ENCODE measurements around the gene RCAN2.

The RCAN2 gene

DNA sequence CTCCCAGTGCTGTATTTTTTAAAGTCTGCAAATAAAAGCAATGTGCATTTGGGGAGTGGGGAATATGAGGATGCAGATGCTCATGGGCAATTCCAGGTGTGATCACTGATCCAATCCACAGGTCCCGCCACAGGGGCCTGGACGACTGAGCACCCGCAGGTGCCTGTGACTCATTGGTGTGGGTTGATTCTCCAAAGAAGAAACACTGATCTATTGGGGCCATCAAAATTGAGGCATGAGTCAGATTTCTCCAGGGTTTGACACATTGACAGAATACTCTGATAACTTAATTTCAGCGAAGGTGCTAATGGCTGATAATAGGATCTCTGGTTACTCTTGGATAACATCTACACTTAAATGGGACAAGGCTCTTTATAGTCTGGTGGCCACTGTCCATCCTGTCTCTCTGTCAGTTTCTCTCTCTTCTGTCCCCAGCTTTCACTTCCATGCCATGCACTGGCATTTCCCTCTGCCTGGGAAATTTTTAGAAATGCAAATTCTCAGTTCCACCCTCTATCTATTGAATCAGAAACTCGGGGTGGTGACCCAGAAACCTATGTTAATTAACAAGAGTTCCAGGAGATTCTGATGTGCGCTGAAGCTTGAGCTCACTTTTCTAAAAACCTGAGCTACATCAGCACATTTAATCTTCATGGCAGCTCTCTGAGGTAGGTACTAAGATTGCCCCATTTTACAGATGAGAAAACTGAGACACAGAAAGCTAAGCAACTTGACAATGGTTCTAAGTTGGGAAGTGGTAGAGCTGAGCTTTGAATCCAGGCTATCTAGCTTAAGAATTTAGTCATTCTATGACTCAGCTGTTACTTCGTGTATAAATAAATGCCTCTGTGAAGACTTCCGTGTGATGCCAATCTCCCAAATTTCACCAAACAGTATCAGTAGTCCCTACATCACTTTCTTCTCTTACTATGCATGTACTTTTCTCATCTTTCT is 10.2 kb upstream of the RCAN2 start:
- no peaks in the 10 kb centered on the region for H3K36me3 ChIP-seq (ENCODE audit: low read depth)
- ATAC-seq (ENCODE audit: low read depth): 0 out of 3 replicates have a peak, but pooled peaks have one; percentile 35
- H3K9me3 ChIP-seq (ENCODE audit: severe bottlenecking): no peaks in the 10 kb centered on the region

DNA sequence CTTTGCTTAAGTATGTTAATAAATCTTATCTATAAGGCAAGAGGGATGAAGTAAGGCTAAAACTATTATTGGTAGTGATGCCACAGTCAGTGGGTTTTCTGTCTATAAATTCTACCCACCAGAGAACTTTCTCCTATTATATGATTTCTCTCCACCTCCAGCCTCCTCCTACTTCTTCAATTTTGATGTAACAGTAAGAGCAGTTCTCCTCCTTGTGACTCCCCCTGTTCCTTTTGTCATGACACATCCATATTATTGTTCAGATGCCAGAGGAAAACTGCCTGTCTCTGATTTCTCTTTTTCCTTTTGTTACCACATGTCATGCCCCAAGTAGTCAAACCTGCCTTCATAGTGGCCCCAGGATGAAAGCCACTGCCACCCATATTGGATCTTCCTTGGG is 9.1 kb upstream of the RCAN2 start:
- peaks cover 12% of the 10 kb centered on the region for H3K27me3 ChIP-seq (ENCODE audit: insufficient read depth, poor library complexity, severe bottlenecking)
- no peaks in the 10 kb centered on the region for H3K4me1 ChIP-seq (ENCODE audit: insufficient read depth, poor library complexity, severe bottlenecking)
- ATAC-seq (ENCODE audit: low read depth) (no peak), DNase-seq (ENCODE audit: low spot score) (no peak)
- no peaks in the 10 kb centered on the region for H3K36me3 ChIP-seq (ENCODE audit: low read depth)
- H3K27ac ChIP-seq (ENCODE audit: poor library complexity, severe bottlenecking): no peak overlapping the region
- TF ChIP-seq, protein P1, sequence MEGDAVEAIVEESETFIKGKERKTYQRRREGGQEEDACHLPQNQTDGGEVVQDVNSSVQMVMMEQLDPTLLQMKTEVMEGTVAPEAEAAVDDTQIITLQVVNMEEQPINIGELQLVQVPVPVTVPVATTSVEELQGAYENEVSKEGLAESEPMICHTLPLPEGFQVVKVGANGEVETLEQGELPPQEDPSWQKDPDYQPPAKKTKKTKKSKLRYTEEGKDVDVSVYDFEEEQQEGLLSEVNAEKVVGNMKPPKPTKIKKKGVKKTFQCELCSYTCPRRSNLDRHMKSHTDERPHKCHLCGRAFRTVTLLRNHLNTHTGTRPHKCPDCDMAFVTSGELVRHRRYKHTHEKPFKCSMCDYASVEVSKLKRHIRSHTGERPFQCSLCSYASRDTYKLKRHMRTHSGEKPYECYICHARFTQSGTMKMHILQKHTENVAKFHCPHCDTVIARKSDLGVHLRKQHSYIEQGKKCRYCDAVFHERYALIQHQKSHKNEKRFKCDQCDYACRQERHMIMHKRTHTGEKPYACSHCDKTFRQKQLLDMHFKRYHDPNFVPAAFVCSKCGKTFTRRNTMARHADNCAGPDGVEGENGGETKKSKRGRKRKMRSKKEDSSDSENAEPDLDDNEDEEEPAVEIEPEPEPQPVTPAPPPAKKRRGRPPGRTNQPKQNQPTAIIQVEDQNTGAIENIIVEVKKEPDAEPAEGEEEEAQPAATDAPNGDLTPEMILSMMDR (IDR thresholded peaks at IDR 0.05; ENCODE audit: poor library complexity, severe bottlenecking): no peak
- no peak overlapping the region for H3K4me3 ChIP-seq (ENCODE audit: severe bottlenecking)
- no peaks in the 10 kb centered on the region for H3K9me3 ChIP-seq (ENCODE audit: severe bottlenecking)

More for the DNA sequence above, 10.2 kb upstream of the RCAN2 start:
- Histone ChIP-seq H3K27ac (ENCODE audit: poor library complexity, severe bottlenecking) (no peak overlapping the region), H3K27me3 (ENCODE audit: insufficient read depth, poor library complexity, severe bottlenecking) (peaks cover 12% of the 10 kb centered on the region), H3K4me1 (ENCODE audit: insufficient read depth, poor library complexity, severe bottlenecking) (no peaks in the 10 kb centered on the region), H3K4me3 (ENCODE audit: severe bottlenecking) (no peak overlapping the region)
- no peak for DNase-seq (ENCODE audit: low spot score)
- TF ChIP-seq, protein P1 (IDR thresholded peaks at IDR 0.05; ENCODE audit: poor library complexity, severe bottlenecking): no peak

GRCh38 chr6:46491628-46492547 is 639 bp upstream of the RCAN2 start:
- H3K4me3 ChIP-seq (ENCODE audit: severe bottlenecking): peak overlapping the region; percentile 38
- ATAC-seq (ENCODE audit: low read depth) (peak; percentile 51), DNase-seq (ENCODE audit: low spot score) (no peak)
- no peaks in the 10 kb centered on the region for H3K4me1 ChIP-seq (ENCODE audit: insufficient read depth, poor library complexity, severe bottlenecking)
- H3K36me3 ChIP-seq (ENCODE audit: low read depth): no peaks in the 10 kb centered on the region
- H3K27ac ChIP-seq (ENCODE audit: poor library complexity, severe bottlenecking): no peak overlapping the region
- TF ChIP-seq, protein P1 (IDR thresholded peaks at IDR 0.05; ENCODE audit: poor library complexity, severe bottlenecking): peak; percentile 52
- H3K27me3 ChIP-seq (ENCODE audit: insufficient read depth, poor library complexity, severe bottlenecking): peaks cover 66% of the 10 kb centered on the region
- no peaks in the 10 kb centered on the region for H3K9me3 ChIP-seq (ENCODE audit: severe bottlenecking)

- Histone ChIP-seq H3K36me3 (ENCODE audit: low read depth) (no peaks in the 10 kb centered on the region), H3K4me3 (ENCODE audit: severe bottlenecking) (peak overlapping the region; percentile 38), H3K4me1 (ENCODE audit: insufficient read depth, poor library complexity, severe bottlenecking) (no peaks in the 10 kb centered on the region), H3K9me3 (ENCODE audit: severe bottlenecking) (no peaks in the 10 kb centered on the region), H3K27ac (ENCODE audit: poor library complexity, severe bottlenecking) (no peak overlapping the region), H3K27me3 (ENCODE audit: insufficient read depth, poor library complexity, severe bottlenecking) (peaks cover 66% of the 10 kb centered on the region)
- ATAC-seq (ENCODE audit: low read depth) (no peak), DNase-seq (ENCODE audit: low spot score) (no peak)
- TF ChIP-seq, protein P1 (IDR thresholded peaks at IDR 0.05; ENCODE audit: poor library complexity, severe bottlenecking): no peak
These were observed 636 bp downstream of the RCAN2 start for GRCh38 chr6:46490425-46491200.

All from RWPE2 (cell line).